DND-41 (cell line): ENCODE measurements around the gene KLF6.
A peak's percentile ranks its signal among the peaks of the same experiment; 100 is the strongest.

Source experiments
- ATAC-seq: fragments of 200-7000 bp; cut with Tn5 transposase; 3 replicates; pipeline ENCODE4 v1.9.1; 2021; ENCODE audit warnings: low read depth; ENCODE audit not compliant: insufficient read depth
- DNase-seq: peaks from one replicate; pipeline ENCODE4 v3.0.0-alpha.2; 2020
- H2AFZ ChIP-seq: 2 replicates; pipeline ENCODE4 v1.6.0; 2012; ENCODE audit warnings: low read depth, low read length
- H3K27ac ChIP-seq: 2 replicates; pipeline ENCODE4 v1.5.1; 2012; ENCODE audit warnings: low read length, inconsistent platforms
- H3K27me3 ChIP-seq: fragments of 200-600 bp; sonication (generic); 2 replicates; pipeline ENCODE4 v1.6.0; 2012; ENCODE audit warnings: low read length, mild to moderate bottlenecking, inconsistent platforms; ENCODE audit not compliant: insufficient read depth, poor library complexity
- H3K36me3 ChIP-seq: 2 replicates; pipeline ENCODE4 v1.5.1; 2012; ENCODE audit warnings: low read length, inconsistent platforms; ENCODE audit not compliant: insufficient read depth
- H3K4me1 ChIP-seq: 2 replicates; pipeline ENCODE4 v1.5.1; 2012; ENCODE audit warnings: mild to moderate bottlenecking, low read length; ENCODE audit not compliant: insufficient read depth
- H3K4me2 ChIP-seq: 2 replicates; pipeline ENCODE4 v1.6.0; 2012; ENCODE audit warnings: mild to moderate bottlenecking, moderate library complexity, low read length, inconsistent platforms; ENCODE audit not compliant: insufficient read depth
- H3K4me3 ChIP-seq, 2 experiments: fragments of 200-600 bp in 1 of 2; shearing (Covaris generic) in 1 of 2; 2 replicates each; pipeline ENCODE4 v1.5.1; 2012 to 2016; ENCODE audit warnings: inconsistent platforms in 2 of 2, low read length in 2 of 2, mild to moderate bottlenecking in 2 of 2, low read depth in 1 of 2, moderate library complexity in 1 of 2
- H3K79me2 ChIP-seq: 2 replicates; pipeline ENCODE4 v1.6.0; 2012; ENCODE audit warnings: low read length, inconsistent platforms; ENCODE audit not compliant: insufficient read depth
- H3K9ac ChIP-seq: 2 replicates; pipeline ENCODE4 v1.6.0; 2012; ENCODE audit warnings: low read depth, mild to moderate bottlenecking, inconsistent platforms, low read length, moderate library complexity
- H3K9me3 ChIP-seq: 2 replicates; pipeline ENCODE4 v1.5.1; 2012; ENCODE audit warnings: low read length, moderate library complexity, mild to moderate bottlenecking, inconsistent platforms; ENCODE audit not compliant: insufficient read depth, severe bottlenecking
- H4K20me1 ChIP-seq: 2 replicates; pipeline ENCODE4 v1.6.0; 2012; ENCODE audit warnings: low read length; ENCODE audit not compliant: insufficient read depth
- CTCF ChIP-seq: IDR thresholded peaks from 2 replicates; pipeline ENCODE4 v1.5.1; 2012; ENCODE audit warnings: borderline replicate concordance, low read length, moderate library complexity, mild to moderate bottlenecking; ENCODE audit not compliant: poor library complexity, severe bottlenecking; ENCODE audit errors: extremely low read depth
- EZH2 ChIP-seq: IDR thresholded peaks from 3 replicates; pipeline ENCODE4 v1.6.1; 2012; ENCODE audit warnings: borderline replicate concordance, low read depth, mild to moderate bottlenecking, moderate library complexity, low read length, inconsistent platforms; ENCODE audit not compliant: severe bottlenecking

The KLF6 gene

GRCh38 chr10:3757250-3757637 is 27.8 kb downstream of the KLF6 start:
- no peaks in the 10 kb centered on the region for H3K79me2 ChIP-seq
- H3K4me2 ChIP-seq = no peak overlapping the region
- H3K36me3 ChIP-seq = no peaks in the 10 kb centered on the region
- H3K9ac ChIP-seq = no peak overlapping the region
- H4K20me1 ChIP-seq = no peaks in the 10 kb centered on the region
- TF ChIP-seq CTCF = no peak
- no peak for TF ChIP-seq EZH2
- H3K4me3 ChIP-seq = no peak overlapping the region
- H3K27me3 ChIP-seq = no peaks in the 10 kb centered on the region
- H3K4me1 ChIP-seq = peaks cover 9% of the 10 kb centered on the region
- no peak overlapping the region; the same call in 1 of the 2 replicates for H3K27ac ChIP-seq
- no peaks in the 10 kb centered on the region for H3K9me3 ChIP-seq
- DNase-seq (no peak), ATAC-seq (peak; percentile 60; the same call in 2 of the 3 replicates)
- no peak overlapping the region for H2AFZ ChIP-seq

GRCh38 chr10:3756360-3756740 is 28.7 kb downstream of the KLF6 start:
- no peak for TF ChIP-seq CTCF
- no peak for TF ChIP-seq EZH2
- no peaks in the 10 kb centered on the region for H3K79me2 ChIP-seq
- H3K4me3 ChIP-seq = no peak overlapping the region
- H3K36me3 ChIP-seq = no peaks in the 10 kb centered on the region
- H4K20me1 ChIP-seq = no peaks in the 10 kb centered on the region
- no peak overlapping the region for H3K9ac ChIP-seq
- H3K27me3 ChIP-seq = no peaks in the 10 kb centered on the region
- no peak for ATAC-seq
- no peaks in the 10 kb centered on the region for H3K9me3 ChIP-seq
- no peak overlapping the region for H3K4me2 ChIP-seq
- H3K27ac ChIP-seq = no peak overlapping the region
- no peak for DNase-seq
- H3K4me1 ChIP-seq = peaks cover 9% of the 10 kb centered on the region
- no peak overlapping the region for H2AFZ ChIP-seq

GRCh38 chr10:3755440-3756359 is 29.3 kb downstream of the KLF6 start:
- TF ChIP-seq CTCF = no peak
- TF ChIP-seq EZH2 = no peak
- H4K20me1 ChIP-seq = no peaks in the 10 kb centered on the region
- no peaks in the 10 kb centered on the region for H3K9me3 ChIP-seq
- H3K4me1 ChIP-seq = peaks cover 9% of the 10 kb centered on the region
- no peak overlapping the region for H3K9ac ChIP-seq
- no peak overlapping the region for H3K4me2 ChIP-seq
- H3K79me2 ChIP-seq = no peaks in the 10 kb centered on the region
- H3K36me3 ChIP-seq = no peaks in the 10 kb centered on the region
- H2AFZ ChIP-seq = no peak overlapping the region
- no peak for ATAC-seq
- H3K27ac ChIP-seq = no peak overlapping the region
- H3K27me3 ChIP-seq = no peaks in the 10 kb centered on the region
- no peak for DNase-seq
- H3K4me3 ChIP-seq = no peak overlapping the region
